ENCODE measurements around the gene CSNK1G1.
A peak's percentile ranks its signal among the peaks of the same experiment; 100 is the strongest.

The CSNK1G1 gene

GRCh38 chr15:64162869-64163658 lies 192.9 kb downstream of the CSNK1G1 start, which contains the start of gene PPIB:
Gene PPIB, minus strand, starts transcription at chr15:64163022. Its CDS starts 36 bp downstream, at chr15:64162986.
- Histone ChIP-seq H4K8ac (ENCODE audit: low read depth, low read length) (peak within 1 kb of the TSS; percentile 91), H3K4me2 (ENCODE audit: low read length) (peak within 1 kb of the TSS; percentile 75), H3K4ac (ENCODE audit: low read depth, low read length) (peak within 1 kb of the TSS; percentile 75), H3K14ac (ENCODE audit: low read length) (peak within 1 kb of the TSS; percentile 82), H2AFZ (ENCODE audit: insufficient read depth, low read length, poor library complexity) (peak within 1 kb of the TSS; percentile 4), H3K9me3 (ENCODE audit: insufficient read depth, low read depth, low read length) (no peaks in the 10 kb centered on the region), H4K12ac (ENCODE audit: low read depth, low read length) (peak within 1 kb of the TSS; percentile 48), H2BK5ac (ENCODE audit: low read depth, low read length, poor library complexity) (peak within 1 kb of the TSS; percentile 70), H2BK12ac (ENCODE audit: low read length) (no peak within 1 kb of the TSS), H3K4me1 (ENCODE audit: control insufficient read depth in 1 of 2, insufficient read depth in 2 of 2, low read length in 2 of 2) (peaks cover 6 to 10% of the 10 kb centered on the region in 2 experiments), H3K4me3 (ENCODE audit: low read depth, low read length) (peak within 1 kb of the TSS; percentile 82), H3K9ac (ENCODE audit: low read length) (peak within 1 kb of the TSS; percentile 82), H3K79me2 (ENCODE audit: control insufficient read depth, insufficient read depth, low read length, poor library complexity) (peaks cover 6% of the 10 kb centered on the region), H3K27ac (ENCODE audit: low read depth, low read length) (peak within 1 kb of the TSS; percentile 63), H2BK120ac (ENCODE audit: insufficient read depth, low read length, poor library complexity) (no peak within 1 kb of the TSS), H3K79me1 (ENCODE audit: low read length) (peaks cover 5% of the 10 kb centered on the region), H3K27me3 (ENCODE audit: insufficient read depth, low read length) (no peaks in the 10 kb centered on the region), H3K36me3 (ENCODE audit: control insufficient read depth in 1 of 2, insufficient read depth in 2 of 2, low read length in 2 of 2) (peaks cover 30 to 31% of the 10 kb centered on the region in 2 experiments), H4K91ac (ENCODE audit: low read depth, low read length) (peak within 1 kb of the TSS; percentile 78), H3K23ac (ENCODE audit: low read length) (peak within 1 kb of the TSS; percentile 0), H2AK5ac (ENCODE audit: low read length) (no peak within 1 kb of the TSS), H3K18ac (ENCODE audit: low read length) (peak within 1 kb of the TSS; percentile 28)
- WGBS (ENCODE audit: extremely low coverage, insufficient coverage, insufficient read length) = no CpG with 5 or more reads among the region's 69 CpGs
- DNase-seq = peak; percentile 97 to 98

GRCh38 chr15:64162478-64162868 lies 193.5 kb downstream of the CSNK1G1 start:
- Histone ChIP-seq H3K9ac (ENCODE audit: low read length) (peak overlapping the region; percentile 82), H3K4me2 (ENCODE audit: low read length) (peak overlapping the region; percentile 75), H3K18ac (ENCODE audit: low read length) (peak overlapping the region; percentile 15), H3K27me3 (ENCODE audit: insufficient read depth, low read length) (no peaks in the 10 kb centered on the region), H2AK5ac (ENCODE audit: low read length) (no peak overlapping the region), H2AFZ (ENCODE audit: insufficient read depth, low read length, poor library complexity) (peak overlapping the region; percentile 4), H2BK120ac (ENCODE audit: insufficient read depth, low read length, poor library complexity) (no peak overlapping the region), H3K9me3 (ENCODE audit: insufficient read depth, low read depth, low read length) (no peaks in the 10 kb centered on the region), H3K36me3 (ENCODE audit: control insufficient read depth in 1 of 2, insufficient read depth in 2 of 2, low read length in 2 of 2) (peaks cover 34 to 36% of the 10 kb centered on the region in 2 experiments), H3K14ac (ENCODE audit: low read length) (peak overlapping the region; percentile 82), H4K12ac (ENCODE audit: low read depth, low read length) (peak overlapping the region; percentile 45), H2BK12ac (ENCODE audit: low read length) (no peak overlapping the region), H3K4ac (ENCODE audit: low read depth, low read length) (peak overlapping the region; percentile 75), H3K4me1 (ENCODE audit: control insufficient read depth in 1 of 2, insufficient read depth in 2 of 2, low read length in 2 of 2) (peaks cover 6 to 8% of the 10 kb centered on the region in 2 experiments), H2BK5ac (ENCODE audit: low read depth, low read length, poor library complexity) (peak overlapping the region; percentile 54), H3K23ac (ENCODE audit: low read length) (no peak overlapping the region), H3K4me3 (ENCODE audit: low read depth, low read length) (peak overlapping the region; percentile 82), H3K27ac (ENCODE audit: low read depth, low read length) (peak overlapping the region; percentile 63), H3K79me2 (ENCODE audit: control insufficient read depth, insufficient read depth, low read length, poor library complexity) (peaks cover 6% of the 10 kb centered on the region), H3K79me1 (ENCODE audit: low read length) (peaks cover 5% of the 10 kb centered on the region), H4K91ac (ENCODE audit: low read depth, low read length) (peak overlapping the region; percentile 78), H4K8ac (ENCODE audit: low read depth, low read length) (peak overlapping the region; percentile 80)
- no peak for DNase-seq
- WGBS (ENCODE audit: extremely low coverage, insufficient coverage, insufficient read length) = no CpG with 5 or more reads among the region's 21 CpGs

GRCh38 chr15:64161688-64162477 lies 194.1 kb downstream of the CSNK1G1 start:
- Histone ChIP-seq H2BK120ac (ENCODE audit: insufficient read depth, low read length, poor library complexity) (no peak overlapping the region), H3K9me3 (ENCODE audit: insufficient read depth, low read depth, low read length) (no peaks in the 10 kb centered on the region), H4K12ac (ENCODE audit: low read depth, low read length) (no peak overlapping the region), H3K36me3 (ENCODE audit: control insufficient read depth in 1 of 2, insufficient read depth in 2 of 2, low read length in 2 of 2) (peaks cover 39 to 41% of the 10 kb centered on the region in 2 experiments), H3K14ac (ENCODE audit: low read length) (no peak overlapping the region), H2AK5ac (ENCODE audit: low read length) (no peak overlapping the region), H3K4me3 (ENCODE audit: low read depth, low read length) (peak overlapping the region; percentile 11), H3K79me2 (ENCODE audit: control insufficient read depth, insufficient read depth, low read length, poor library complexity) (peaks cover 6% of the 10 kb centered on the region), H3K9ac (ENCODE audit: low read length) (peak overlapping the region; percentile 18), H3K4me1 (ENCODE audit: control insufficient read depth in 1 of 2, insufficient read depth in 2 of 2, low read length in 2 of 2) (peaks cover 5 to 6% of the 10 kb centered on the region in 2 experiments), H2BK12ac (ENCODE audit: low read length) (no peak overlapping the region), H3K18ac (ENCODE audit: low read length) (no peak overlapping the region), H3K4me2 (ENCODE audit: low read length) (peak overlapping the region; percentile 75), H3K23ac (ENCODE audit: low read length) (peak overlapping the region; percentile 0), H2BK5ac (ENCODE audit: low read depth, low read length, poor library complexity) (no peak overlapping the region), H3K27ac (ENCODE audit: low read depth, low read length) (peak overlapping the region; percentile 63), H4K91ac (ENCODE audit: low read depth, low read length) (no peak overlapping the region), H3K79me1 (ENCODE audit: low read length) (peaks cover 5% of the 10 kb centered on the region), H3K4ac (ENCODE audit: low read depth, low read length) (peak overlapping the region; percentile 75), H4K8ac (ENCODE audit: low read depth, low read length) (peak overlapping the region; percentile 17), H2AFZ (ENCODE audit: insufficient read depth, low read length, poor library complexity) (no peak overlapping the region), H3K27me3 (ENCODE audit: insufficient read depth, low read length) (no peaks in the 10 kb centered on the region)
- WGBS (ENCODE audit: extremely low coverage, insufficient coverage, insufficient read length) = no CpG with 5 or more reads among the region's 12 CpGs
- no peak for DNase-seq

- H4K91ac ChIP-seq (ENCODE audit: low read depth, low read length) = no peak overlapping the region
- H3K9ac ChIP-seq (ENCODE audit: low read length) = no peak overlapping the region
- no peak overlapping the region for H2AFZ ChIP-seq (ENCODE audit: insufficient read depth, low read length, poor library complexity)
- no peak overlapping the region for H4K8ac ChIP-seq (ENCODE audit: low read depth, low read length)
- peaks cover 5% of the 10 kb centered on the region for H3K79me1 ChIP-seq (ENCODE audit: low read length)
- H2AK5ac ChIP-seq (ENCODE audit: low read length) = no peak overlapping the region
- no peak overlapping the region for H2BK120ac ChIP-seq (ENCODE audit: insufficient read depth, low read length, poor library complexity)
- H3K4me1 ChIP-seq (ENCODE audit: control insufficient read depth in 1 of 2, insufficient read depth in 2 of 2, low read length in 2 of 2) = peaks cover 3 to 5% of the 10 kb centered on the region in 2 experiments
- H3K23ac ChIP-seq (ENCODE audit: low read length) = no peak overlapping the region
- H3K27me3 ChIP-seq (ENCODE audit: insufficient read depth, low read length) = no peaks in the 10 kb centered on the region
- WGBS (ENCODE audit: extremely low coverage, insufficient coverage, insufficient read length) = no CpG with 5 or more reads among the region's 11 CpGs
- no peak overlapping the region for H3K4me2 ChIP-seq (ENCODE audit: low read length)
- H2BK12ac ChIP-seq (ENCODE audit: low read length) = no peak overlapping the region
- H3K79me2 ChIP-seq (ENCODE audit: control insufficient read depth, insufficient read depth, low read length, poor library complexity) = peaks cover 6% of the 10 kb centered on the region
- H4K12ac ChIP-seq (ENCODE audit: low read depth, low read length) = no peak overlapping the region
- H2BK5ac ChIP-seq (ENCODE audit: low read depth, low read length, poor library complexity) = no peak overlapping the region
- DNase-seq = no peak
- H3K27ac ChIP-seq (ENCODE audit: low read depth, low read length) = no peak overlapping the region
- no peak overlapping the region for H3K18ac ChIP-seq (ENCODE audit: low read length)
- H3K9me3 ChIP-seq (ENCODE audit: insufficient read depth, low read depth, low read length) = no peaks in the 10 kb centered on the region
- no peak overlapping the region for H3K14ac ChIP-seq (ENCODE audit: low read length)
- H3K4me3 ChIP-seq (ENCODE audit: low read depth, low read length) = no peak overlapping the region
- H3K36me3 ChIP-seq (ENCODE audit: control insufficient read depth in 1 of 2, insufficient read depth in 2 of 2, low read length in 2 of 2) = peaks cover 56 to 59% of the 10 kb centered on the region in 2 experiments
- H3K4ac ChIP-seq (ENCODE audit: low read depth, low read length) = no peak overlapping the region
Observed at GRCh38 chr15:64158363-64159134, 197.4 kb downstream of the CSNK1G1 start.
